Stomach (tissue), 9 donors: Measurements from ENCODE around the gene DYRK1A. TPM values are rescaled to one million over a fixed set of nuclear protein-coding genes. Genes with fewer than 3 reads are reported as not detected.

Source experiments
- DNase-seq, 2 donors: peaks; one replicate each; pipeline versions ENCODE4 v3.0.0 to v3.0.0-alpha.2; 2013 to 2019
- H3K27ac ChIP-seq, 5 donors: fragments of 200-600 bp in 4 of 5; sonication (generic) in 4 of 5; one replicate each; pipeline ENCODE4 v1.5.1; 2013 to 2019; ENCODE audit warnings: mild to moderate bottlenecking in 1 of 5, moderate library complexity in 1 of 5
- H3K27me3 ChIP-seq, 3 donors: fragments of 200-600 bp; sonication (generic); one replicate each; pipeline ENCODE4 v1.5.1; 2017 to 2019; ENCODE audit warnings: mixed run types in 1 of 3
- H3K36me3 ChIP-seq, 4 donors: fragments of 200-600 bp; sonication (generic); 1 replicate in 3 of 4; 2 replicates in 1 of 4; pipeline ENCODE4 v1.5.1; 2016 to 2019
- H3K4me1 ChIP-seq, 4 donors: fragments of 200-600 bp; sonication (generic); one replicate each; pipeline ENCODE4 v1.5.1; 2016 to 2019
- H3K4me3 ChIP-seq, 4 donors: fragments of 200-600 bp; sonication (generic) in 3 of 4; one replicate each; pipeline ENCODE4 v1.5.1; 2016 to 2019; ENCODE audit warnings: mild to moderate bottlenecking in 1 of 4
- H3K9me3 ChIP-seq, 4 donors: fragments of 200-600 bp; sonication (generic); one replicate each; pipeline ENCODE4 v1.5.1; 2016 to 2019
- CTCF ChIP-seq, 7 experiments: fragments of 450-650 bp in 4 of 7; fragments of 200-600 bp in 3 of 7; sonication (generic) in 3 of 7; IDR thresholded peaks; one replicate each; pipeline ENCODE4 v1.5.1; 2016 to 2019; ENCODE audit warnings: antibody characterized with exemption in 7 of 7, control low read depth in 2 of 7, mild to moderate bottlenecking in 1 of 7
- EP300 ChIP-seq: sonication (generic); formaldehyde crosslinking; IDR thresholded peaks from one replicate; pipeline ENCODE4 v1.6.1; 2017; ENCODE audit warnings: antibody characterized with exemption
- POLR2A ChIP-seq, 4 donors: fragments of 450-650 bp; IDR thresholded peaks; one replicate each; pipeline ENCODE4 v1.6.1; 2016; ENCODE audit warnings: antibody characterized with exemption in 4 of 4, control low read depth in 2 of 4, mild to moderate bottlenecking in 1 of 4, moderate library complexity in 1 of 4
- POLR2AphosphoS5 ChIP-seq, 3 donors: sonication (generic); formaldehyde crosslinking; IDR thresholded peaks; one replicate each; pipeline ENCODE4 v1.6.1; 2016; ENCODE audit warnings: antibody characterized with exemption in 3 of 3
- WGBS, 5 donors: extraction: QIAGEN DNeasy Blood & Tissue Kit in 3 of 5; methylation state at CpG; one replicate each; pipeline versions ENCODE4 v1.1.5 to v1.1.7; 2013 to 2018; 5-methylcytosine and 5-hydroxymethylcytosine counted together
- intact Hi-C: fragments of 100-400 bp; cut with DNase I; formaldehyde crosslinking; loops from one replicate; pipeline ENCODE4 v1.15.1; 2023; ENCODE audit warnings: low total_unique reads
- polyA plus RNA-seq, 3 donors: library from polyadenylated mRNA; stranded (reverse); fragments of 200-250 nt; gene quantifications; one replicate each; pipeline ENCODE4 v1.2.3, GENCODE V29; 2013
- total RNA-seq, 5 donors: library from RNA; depleted of rRNA; stranded (reverse); fragments of >200 nt; gene quantifications; one replicate each; pipeline versions ENCODE4 v1.1.0 to v1.2.3, GENCODE V29; 2014 to 2016
- donor health status: healthy with polysubstance abuse.
- donor health status: Bipolar disorder and iron deficiency.
- donor health status: healthy.

DYRK1A gene
- total and polyA plus RNA-seq, 8 donors = 10.1 to 124 (median 67.0) TPM

GRCh38 chr21:37384416-37384815 lies 17.8 kb downstream of the DYRK1A start:
- H3K4me3 ChIP-seq = no peak overlapping the region
- H3K27me3 ChIP-seq = no peaks in the 10 kb centered on the region
- no peak for DNase-seq
- no peaks in the 10 kb centered on the region for H3K9me3 ChIP-seq
- no peak for TF ChIP-seq EP300
- TF ChIP-seq POLR2AphosphoS5 (IDR thresholded peaks at IDR 0.05) = no peak
- TF ChIP-seq POLR2A (IDR thresholded peaks at IDR 0.05) = no peak
- TF ChIP-seq CTCF (IDR thresholded peaks at IDR 0.05) = no peak
- 75 to 88% (median 82%) methylated on average over 1 of the region's 1 CpG for WGBS, 5 donors
- intact Hi-C loops = no loop called here
- peaks cover 59 to 99% (median 79%) of the 10 kb centered on the region in 4 donors for H3K4me1 ChIP-seq
- H3K36me3 ChIP-seq = no peaks in the 10 kb centered on the region
- no peak overlapping the region for H3K27ac ChIP-seq

GRCh38 chr21:37385179-37385765 lies 18.7 kb downstream of the DYRK1A start:
- H3K27me3 ChIP-seq = no peaks in the 10 kb centered on the region
- no peak overlapping the region for H3K4me3 ChIP-seq
- WGBS, 5 donors = 57 to 76% (median 71%) methylated on average over 5 of the region's 5 CpGs
- no peaks in the 10 kb centered on the region for H3K36me3 ChIP-seq
- TF ChIP-seq POLR2A (IDR thresholded peaks at IDR 0.05) (no peak), EP300 (no peak), CTCF (IDR thresholded peaks at IDR 0.05) (no peak), POLR2AphosphoS5 (IDR thresholded peaks at IDR 0.05) (no peak)
- DNase-seq = no peak
- intact Hi-C loops = no loop called here
- H3K9me3 ChIP-seq = no peaks in the 10 kb centered on the region
- peaks cover 60 to 99% (median 79%) of the 10 kb centered on the region in 4 donors for H3K4me1 ChIP-seq
- H3K27ac ChIP-seq = no peak overlapping the region

GRCh38 chr21:37386151-37386550 lies 19.6 kb downstream of the DYRK1A start:
- Histone ChIP-seq H3K36me3 (no peaks in the 10 kb centered on the region), H3K4me1 (peaks cover 57 to 99% (median 79%) of the 10 kb centered on the region in 4 donors), H3K27me3 (no peaks in the 10 kb centered on the region), H3K27ac (no peak overlapping the region), H3K4me3 (no peak overlapping the region), H3K9me3 (no peaks in the 10 kb centered on the region)
- intact Hi-C loops = no loop called here
- 84 to 89% (median 88%) methylated on average over 8 of the region's 8 CpGs for WGBS, 5 donors
- no peak for DNase-seq
- no peak for TF ChIP-seq POLR2AphosphoS5 (IDR thresholded peaks at IDR 0.05)
- TF ChIP-seq EP300 = no peak
- TF ChIP-seq POLR2A (IDR thresholded peaks at IDR 0.05) = no peak
- no peak for TF ChIP-seq CTCF (IDR thresholded peaks at IDR 0.05)

- Histone ChIP-seq H3K9me3 (no peaks in the 10 kb centered on the region), H3K27ac (no peak overlapping the region), H3K4me3 (no peak overlapping the region), H3K27me3 (no peaks in the 10 kb centered on the region), H3K4me1 (peaks cover 61 to 100% (median 85%) of the 10 kb centered on the region in 4 donors), H3K36me3 (no peaks in the 10 kb centered on the region)
- WGBS, 5 donors = 61 to 72% (median 69%) methylated on average over 5 of the region's 5 CpGs
- TF ChIP-seq POLR2A (IDR thresholded peaks at IDR 0.05) = no peak
- no peak for TF ChIP-seq POLR2AphosphoS5 (IDR thresholded peaks at IDR 0.05)
- TF ChIP-seq CTCF (IDR thresholded peaks at IDR 0.05) = no peak
- TF ChIP-seq EP300 = no peak
- DNase-seq = no peak
- intact Hi-C loops = no loop called here
Observed at GRCh38 chr21:37389456-37389855, 22.9 kb downstream of the DYRK1A start.
